Panc1 (cell line): ENCODE measurements around the gene TBC1D16. TPM values are rescaled to one million over a fixed set of nuclear protein-coding genes. Genes with fewer than 3 reads are reported as not detected.

Experiments used
- ATAC-seq: fragments of 200-7000 bp; cut with Tn5 transposase; 2 replicates; pipeline ENCODE4 v1.9.1; 2020; ENCODE audit warnings: mild to moderate bottlenecking, moderate library complexity
- BruUV-seq: library from RNA; stranded (reverse); fragments of 400-500 nt; replicated peaks from 2 replicates; lab custom pipeline; 2021; lab: Mats Ljungman, UMichigan
- CTCF ChIA-PET: fragments of 300-600 bp; sonication (Branson Sonifier 250); formaldehyde crosslinking; loops from one replicate; lab custom pipeline; 2022; ENCODE audit warnings: antibody characterized with exemption; lab: Charles Lee
- POLR2A ChIA-PET: fragments of 300-600 bp; sonication (Branson Sonifier 250); formaldehyde crosslinking; loops from one replicate; lab custom pipeline; 2022; ENCODE audit warnings: antibody characterized with exemption; lab: Charles Lee
- DNase-seq: peaks from one replicate; pipeline ENCODE4 v3.0.0-alpha.2; 2010; ENCODE audit warnings: low read depth, low spot score
- H3K27ac ChIP-seq: 2 replicates; pipeline ENCODE4 v1.5.1; 2011; ENCODE audit warnings: mild to moderate bottlenecking, low read length, inconsistent platforms
- H3K27me3 ChIP-seq: fragments of 200-500 bp; sonication (Bioruptor generic); 2 replicates; pipeline ENCODE4 v1.6.0; 2014; ENCODE audit warnings: low read length, inconsistent platforms; ENCODE audit not compliant: control insufficient read depth, insufficient read depth
- H3K36me3 ChIP-seq: fragments of 200-500 bp; sonication (Bioruptor generic); 2 replicates; pipeline ENCODE4 v1.5.1; 2014; ENCODE audit warnings: inconsistent platforms, mild to moderate bottlenecking, low read length, moderate library complexity; ENCODE audit not compliant: control insufficient read depth, insufficient read depth
- H3K4me1 ChIP-seq: 2 replicates; pipeline ENCODE4 v1.5.1; 2011; ENCODE audit warnings: inconsistent platforms, mild to moderate bottlenecking, low read length, moderate library complexity; ENCODE audit not compliant: control insufficient read depth, insufficient read depth
- H3K4me3 ChIP-seq, 2 experiments: 2 replicates each; pipeline ENCODE4 v1.5.1; 2011 to 2012; ENCODE audit warnings: low read depth in 2 of 2, low read length in 2 of 2, mild to moderate bottlenecking in 2 of 2, inconsistent platforms in 1 of 2, moderate library complexity in 1 of 2
- H3K9me3 ChIP-seq: fragments of 200-500 bp; sonication (Bioruptor generic); 2 replicates; pipeline ENCODE4 v1.5.1; 2014; ENCODE audit warnings: low read depth, mild to moderate bottlenecking, inconsistent platforms, low read length, moderate library complexity; ENCODE audit not compliant: control insufficient read depth, insufficient read depth
- CTCF ChIP-seq: fragments of 450-650 bp; IDR thresholded peaks from 2 replicates; pipeline ENCODE4 v1.5.1; 2017; ENCODE audit warnings: mild to moderate bottlenecking
- POLR2AphosphoS5 ChIP-seq: IDR thresholded peaks from 2 replicates; pipeline ENCODE4 v1.6.1; 2012; ENCODE audit warnings: mild to moderate bottlenecking, low read depth, low read length, moderate library complexity
- REST ChIP-seq, 2 experiments: IDR thresholded peaks; 2 replicates each; pipeline ENCODE4 v1.6.1; 2011 to 2012; ENCODE audit warnings: low read depth in 2 of 2, control low read depth in 1 of 2, low read length in 1 of 2, mild to moderate bottlenecking in 1 of 2, moderate library complexity in 1 of 2; ENCODE audit not compliant: insufficient read depth in 1 of 2
- SIN3A ChIP-seq: IDR thresholded peaks from 2 replicates; pipeline ENCODE4 v1.6.1; 2012; ENCODE audit warnings: low read depth, mild to moderate bottlenecking, low read length, moderate library complexity, borderline replicate concordance; ENCODE audit not compliant: insufficient read depth
- TCF7L2 ChIP-seq: IDR thresholded peaks from 2 replicates; pipeline ENCODE4 v1.6.1; 2011; ENCODE audit warnings: mild to moderate bottlenecking, low read depth, low read length, inconsistent platforms
- in situ Hi-C: cut with HindIII; loops from 2 replicates; pipeline ENCODE4 v1.10.0; 2016; ENCODE audit warnings: low sequenced_read_pairs, low pct_unique_long_range_greater_than_20kb
- intact Hi-C: fragments of 100-400 bp; cut with micrococcal nuclease; formaldehyde crosslinking; loops from one replicate; pipeline ENCODE4 v1.10.0; 2022; ENCODE audit not compliant: unreplicated experiment
- total RNA-seq: library from RNA; stranded (reverse); gene quantifications from one replicate; pipeline ENCODE4 v1.2.1, GENCODE V29; 2021; ENCODE audit not compliant: unreplicated experiment

Gene TBC1D16
- total RNA-seq, 1 experiment from 2014 or later = 41.6 TPM

- intact Hi-C loops = no loop called here
- no peak for TF ChIP-seq POLR2AphosphoS5
- DNase-seq (no peak), ATAC-seq (no peak)
- H3K4me3 ChIP-seq = no peak overlapping the region
- H3K9me3 ChIP-seq = no peaks in the 10 kb centered on the region
- H3K27me3 ChIP-seq = no peaks in the 10 kb centered on the region
- no peaks in the 10 kb centered on the region for H3K36me3 ChIP-seq
- in situ Hi-C loops = no loop called here
- no peak overlapping the region; the same call in 1 of the 2 replicates for H3K27ac ChIP-seq
- peaks cover 34% of the 10 kb centered on the region for H3K4me1 ChIP-seq
- POLR2A ChIA-PET = no interaction called here
- BruUV-seq = no TSS peak
- CTCF ChIA-PET = no interaction called here
These were observed 101.1 kb downstream of the TBC1D16 start for GRCh38 chr17:79934653-79934970.

GRCh38 chr17:79933863-79934652 lies 101.6 kb downstream of the TBC1D16 start:
- CTCF ChIA-PET = no interaction called here
- H3K27ac ChIP-seq = peak overlapping the region; percentile 59

More at GRCh38 chr17:79933863-79934652, 101.6 kb downstream of the TBC1D16 start:
- DNase-seq (no peak), ATAC-seq (peak; percentile 7; the same call in 1 of the 2 replicates)
- Histone ChIP-seq H3K36me3 (no peaks in the 10 kb centered on the region), H3K4me1 (peaks cover 34% of the 10 kb centered on the region), H3K4me3 (no peak overlapping the region), H3K27me3 (no peaks in the 10 kb centered on the region), H3K9me3 (no peaks in the 10 kb centered on the region)
- TF ChIP-seq REST (IDR thresholded peaks at IDR 0.05; ENCODE audit: insufficient read depth in 1 of 2, low read depth in 2 of 2, low read length in 1 of 2) = no peak
- no peak for TF ChIP-seq SIN3A
- TF ChIP-seq TCF7L2 = no peak
- no peak; the same call in 1 of the 2 replicates for TF ChIP-seq POLR2AphosphoS5
- TF ChIP-seq CTCF = no peak
- BruUV-seq = no TSS peak
- intact Hi-C loops (no loop called here), in situ Hi-C loops (no loop called here)
- POLR2A ChIA-PET = no interaction called here
